HUDEP-2 (cell line): ENCODE measurements around the gene CHTOP.
"Not testable (repeated sequence)": the region's sequence is repeated elsewhere in the genome, so short reads cannot be mapped to it uniquely, and the experiment has no call there.

Experiments
- DNase-seq, 76 experiments: peaks; one replicate each; lab custom pipeline; 2025; ENCODE audit not compliant: unreplicated experiment in 76 of 76; lab: John Stamatoyannopoulos, UW

The CHTOP gene

GRCh38 chr1:153630384-153630783 lies 3.5 kb upstream of the CHTOP start:
- DNase-seq: no peak

- no peak for DNase-seq
These were observed 2.5 kb upstream of the CHTOP start for GRCh38 chr1:153631047-153632022.

GRCh38 chr1:153633161-153633753 lies 609 bp upstream of the CHTOP start:
- no peak for DNase-seq

GRCh38 chr1:153635872-153636271 lies 2.0 kb downstream of the CHTOP start:
- DNase-seq: no peak

- DNase-seq: no peak
These were observed 2.4 kb downstream of the CHTOP start for GRCh38 chr1:153636312-153636711.

- DNase-seq: no peak
These were observed 4.4 kb downstream of the CHTOP start for GRCh38 chr1:153638261-153638660.

GRCh38 chr1:153639280-153639679 lies 5.4 kb downstream of the CHTOP start:
- DNase-seq: no peak

GRCh38 chr1:153640213-153640612 lies 6.3 kb downstream of the CHTOP start:
- not testable (repeated sequence) for DNase-seq

- no peak for DNase-seq
These were observed 7.0 kb downstream of the CHTOP start for GRCh38 chr1:153640861-153641260.

GRCh38 chr1:153642161-153642560 lies 8.3 kb downstream of the CHTOP start:
- DNase-seq: no peak

GRCh38 chr1:153643100-153643499 lies 9.2 kb downstream of the CHTOP start:
- DNase-seq: no peak

GRCh38 chr1:153643816-153644215 lies 9.9 kb downstream of the CHTOP start:
- DNase-seq: no peak

GRCh38 chr1:153646672-153647345 lies 12.9 kb downstream of the CHTOP start:
- no peak for DNase-seq

GRCh38 chr1:153647346-153647714 lies 13.5 kb downstream of the CHTOP start:
- no peak for DNase-seq

GRCh38 chr1:153648000-153648643 lies 14.3 kb downstream of the CHTOP start:
- DNase-seq: no peak

GRCh38 chr1:153649137-153649862 lies 15.4 kb downstream of the CHTOP start:
- DNase-seq: peak in 72 of 76 experiments; percentile 7 to 83 (median 67)

- DNase-seq: peak in 2 of 76 experiments; percentile 18 to 20
These were observed 16.0 kb downstream of the CHTOP start for GRCh38 chr1:153649863-153650235.

- no peak for DNase-seq
These were observed 17.9 kb downstream of the CHTOP start for GRCh38 chr1:153651771-153652170.

- no peak for DNase-seq
These were observed 19.1 kb downstream of the CHTOP start for GRCh38 chr1:153652805-153653500.

GRCh38 chr1:153655333-153655732 lies 21.5 kb downstream of the CHTOP start:
- no peak for DNase-seq
